AG04449 (cell line): ENCODE measurements around the gene PRKAR1B.
"Not testable (repeated sequence)": the region's sequence is repeated elsewhere in the genome, so short reads cannot be mapped to it uniquely, and the experiment has no call there.

Experiments used
- CTCF ChIA-PET: fragments of 350-600 bp; formaldehyde crosslinking; extraction: SDS; loops from one replicate; lab custom pipeline; 2021; ENCODE audit warnings: antibody characterized with exemption; lab: Yijun Ruan, JAX
- POLR2A ChIA-PET: fragments of 400-600, 350-600 bp; formaldehyde crosslinking; extraction: SDS; loops from one replicate; lab custom pipeline; 2020; ENCODE audit warnings: antibody characterized with exemption, inconsistent platforms; lab: Yijun Ruan, JAX
- DNase-seq: peaks from one replicate; pipeline ENCODE4 v3.0.0-alpha.2; 2010; ENCODE audit warnings: low read depth, low spot score
- H3K4me3 ChIP-seq: 2 replicates; pipeline ENCODE4 v1.5.1; 2011; ENCODE audit warnings: low read depth, mild to moderate bottlenecking, control low read depth, low read length
- CTCF ChIP-seq: IDR thresholded peaks from one replicate; pipeline ENCODE4 v1.5.1; 2011; ENCODE audit warnings: mild to moderate bottlenecking, moderate library complexity, low read length, control low read depth, inconsistent platforms; ENCODE audit not compliant: insufficient read depth; ENCODE audit errors: missing control alignments

Gene PRKAR1B

GRCh38 chr7:637826-638225 is 89.3 kb downstream of the PRKAR1B start:
- no peak overlapping the region for H3K4me3 ChIP-seq
- ChIA-PET POLR2A (no interaction called here), CTCF (interaction anchor here (1.0 to 4.1 kb wide), 4 partner anchors 14 to 316 kb away, joined by 3 to 35 read pairs (median 14); no protein-coding TSS in a partner anchor)
- no peak for DNase-seq
- TF ChIP-seq CTCF: no peak

- H3K4me3 ChIP-seq: no peak overlapping the region
- DNase-seq: no peak
- peak; percentile 51 for TF ChIP-seq CTCF
- ChIA-PET POLR2A (no interaction called here), CTCF (interaction anchor here (0.7 to 4.1 kb wide), 9 partner anchors 10 to 315 kb away, joined by 3 to 35 read pairs (median 4); no protein-coding TSS in a partner anchor)
These were observed 90.7 kb downstream of the PRKAR1B start for GRCh38 chr7:636396-636795.

GRCh38 chr7:635687-636382 is 91.2 kb downstream of the PRKAR1B start:
- CTCF ChIA-PET: interaction anchor here (0.9 to 4.1 kb wide), 8 partner anchors 9 to 314 kb away, joined by 3 to 35 read pairs (median 6); no protein-coding TSS in a partner anchor
- H3K4me3 ChIP-seq, POLR2A ChIA-PET, DNase-seq: not testable (repeated sequence)

GRCh38 chr7:635227-635626 is 91.9 kb downstream of the PRKAR1B start:
- no peak for DNase-seq
- ChIA-PET POLR2A (no interaction called here), CTCF (interaction anchor here (1.3 to 4.1 kb wide), 4 partner anchors 14 to 314 kb away, joined by 4 to 35 read pairs (median 8); no protein-coding TSS in a partner anchor)
- no peak for TF ChIP-seq CTCF
- H3K4me3 ChIP-seq: no peak overlapping the region

GRCh38 chr7:633381-634018 is 93.6 kb downstream of the PRKAR1B start:
- CTCF ChIA-PET: no interaction called here

GRCh38 chr7:632831-633210 is 94.3 kb downstream of the PRKAR1B start:
- CTCF ChIA-PET: no interaction called here
- no peak overlapping the region for H3K4me3 ChIP-seq
- no peak for DNase-seq
- TF ChIP-seq CTCF: no peak
- POLR2A ChIA-PET: no interaction called here

More at GRCh38 chr7:633381-634018, 93.6 kb downstream of the PRKAR1B start:
- no peak for TF ChIP-seq CTCF
- POLR2A ChIA-PET: no interaction called here
- DNase-seq: no peak
- H3K4me3 ChIP-seq: no peak overlapping the region
